CD4-positive, alpha-beta T cell treated with Interleukin-17A for 4 hours (primary cell): ENCODE data around the gene ABLIM3.

Source experiments
- DNase-seq: peaks from one replicate; pipeline ENCODE4 v3.0.0-alpha.2; 2020; ENCODE audit warnings: mixed read lengths

The ABLIM3 gene

DNA sequence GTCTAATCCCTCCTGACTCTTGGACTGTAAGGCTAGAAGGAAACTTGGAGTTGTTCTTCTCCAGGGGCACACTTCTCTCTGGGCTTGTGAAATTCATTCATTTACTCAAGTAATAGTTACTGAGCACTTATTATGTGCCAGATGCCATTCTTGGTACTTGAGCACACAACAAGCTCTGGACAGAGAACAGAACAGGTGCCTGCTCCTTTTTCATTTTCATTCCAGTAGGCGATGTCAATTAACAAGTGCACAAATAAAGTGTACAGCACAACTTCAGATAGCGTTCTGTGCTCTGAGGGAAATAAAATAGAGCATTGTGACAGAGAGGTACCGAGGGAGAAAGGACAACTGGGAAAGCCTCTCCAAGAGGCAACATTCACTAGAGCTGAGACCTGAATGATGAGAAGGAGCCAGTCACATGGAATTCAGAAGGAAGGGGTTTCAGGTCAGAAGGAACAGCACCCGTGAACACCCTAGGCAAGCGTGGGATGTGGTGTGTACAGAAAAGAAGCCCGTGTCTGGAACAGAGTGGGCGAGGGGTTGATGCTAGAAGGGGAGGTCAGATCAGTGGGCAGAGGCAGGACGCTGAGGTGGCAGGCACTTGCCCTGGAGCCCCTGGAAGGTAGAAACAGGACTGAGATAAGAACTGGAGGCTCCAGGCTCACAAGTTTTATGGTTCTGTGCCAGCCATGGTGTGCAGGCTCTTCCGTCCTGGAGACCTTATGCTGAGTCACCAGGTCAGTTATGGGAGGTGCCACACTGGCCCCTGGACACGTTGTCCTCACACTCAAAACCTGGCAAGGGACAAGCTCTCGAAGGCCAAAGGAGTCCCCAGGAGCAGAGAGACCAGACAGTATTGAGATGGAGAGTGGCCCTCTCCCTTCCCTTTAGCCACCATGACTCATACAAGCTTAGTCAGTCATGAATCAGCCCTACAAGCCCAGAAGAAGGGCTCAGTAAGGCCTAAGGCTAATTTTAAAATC is 7.2 kb upstream of the ABLIM3 start:
- DNase-seq: no peak

DNA sequence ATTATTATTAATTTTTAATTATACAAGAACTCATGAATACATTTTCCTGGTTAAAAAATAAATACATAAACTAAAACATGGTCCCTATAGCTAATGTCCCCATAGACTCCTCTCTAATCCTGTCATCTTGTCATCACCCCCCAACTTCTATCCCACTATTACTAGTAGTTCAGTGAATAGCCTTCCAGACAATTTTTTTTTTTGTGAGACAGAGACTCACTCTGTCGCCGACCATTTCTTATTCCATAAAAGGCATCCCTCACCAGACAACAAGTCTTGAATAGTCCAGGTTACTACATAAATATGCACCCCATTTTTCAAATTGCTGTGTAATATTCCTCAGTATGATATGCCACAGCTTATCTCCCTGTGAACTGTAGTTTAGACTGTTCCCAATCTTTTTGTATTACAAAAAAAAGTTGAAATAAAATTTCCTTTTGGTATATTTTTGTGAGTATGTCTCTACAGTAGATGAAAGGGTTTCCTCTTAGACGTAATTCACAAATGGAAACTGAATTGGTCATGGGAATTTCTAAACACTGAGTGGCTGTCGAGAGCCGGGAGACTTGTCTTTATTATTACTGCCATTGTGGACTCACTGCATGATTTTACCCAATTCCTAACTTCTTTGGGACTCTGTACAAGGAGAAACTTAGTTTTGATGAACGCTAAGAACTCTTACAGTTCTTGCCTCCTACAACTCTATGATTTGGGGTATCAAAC is 6.4 kb upstream of the ABLIM3 start:
- DNase-seq: no peak

DNA sequence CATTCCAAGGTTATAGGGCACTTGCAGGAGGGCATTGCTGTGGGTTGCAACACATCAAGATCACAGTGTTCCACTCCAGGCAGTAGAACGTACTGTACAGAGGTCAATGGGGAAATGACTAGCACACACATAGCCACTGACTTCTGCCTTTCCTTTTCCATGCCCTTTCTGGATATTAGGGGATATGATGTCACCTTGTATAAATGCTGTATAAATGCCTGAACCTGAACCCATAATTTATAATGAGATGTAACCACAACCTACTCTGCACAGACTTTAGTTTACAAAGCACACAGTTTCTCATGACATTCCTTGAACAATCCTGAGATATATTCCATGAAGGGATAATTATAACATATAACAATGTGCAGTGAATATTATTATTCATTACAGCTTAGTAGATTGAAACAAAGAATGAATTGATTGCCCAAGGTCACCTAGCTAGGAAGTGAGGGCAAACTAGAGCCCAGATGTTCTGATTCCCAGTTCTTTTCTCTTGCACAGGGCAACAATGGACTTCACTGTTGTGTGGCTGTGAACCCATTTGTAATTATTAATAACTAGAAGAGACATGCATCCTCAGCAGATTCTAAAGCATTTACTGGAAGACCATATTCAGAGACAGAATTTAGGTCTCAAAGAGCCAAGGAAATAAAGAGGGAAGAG is 5.6 kb upstream of the ABLIM3 start:
- no peak for DNase-seq

DNA sequence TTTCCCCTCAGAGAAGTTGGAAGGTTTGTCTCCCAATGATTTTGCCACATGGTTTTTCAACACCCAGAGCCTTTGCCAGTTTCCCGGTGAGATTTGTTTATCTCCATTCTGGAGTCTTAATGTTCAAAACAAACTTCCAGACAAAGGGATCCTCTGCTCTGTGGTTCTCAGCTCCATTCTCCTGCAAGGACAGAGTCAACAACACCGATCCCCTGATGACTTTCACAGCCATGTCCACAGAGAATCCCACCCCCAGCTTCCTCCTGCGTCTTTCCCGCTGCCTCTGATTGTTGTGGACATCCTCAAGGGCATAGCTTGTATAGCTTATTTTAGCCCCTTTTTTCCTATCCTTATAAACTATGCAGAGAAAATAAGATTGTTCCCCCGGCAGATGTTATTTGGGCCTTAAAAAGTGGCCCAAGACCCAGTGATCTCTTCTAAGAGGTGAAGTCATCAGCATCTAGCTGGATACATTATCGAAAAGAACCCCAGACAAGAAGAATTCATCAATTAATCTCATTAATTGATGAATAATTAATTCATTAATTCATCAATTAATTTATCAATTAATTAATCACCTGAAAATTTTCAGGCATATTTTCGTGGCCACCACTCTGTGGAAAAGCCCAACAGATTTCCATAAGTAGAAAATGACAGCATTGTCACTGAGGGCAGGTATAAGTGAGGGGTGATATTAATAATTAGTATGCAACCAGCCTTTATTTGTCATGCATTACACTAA is 2.9 kb upstream of the ABLIM3 start:
- no peak for DNase-seq

GRCh38 chr5:149140197-149141002 is 893 bp upstream of the ABLIM3 start:
- no peak for DNase-seq

DNA sequence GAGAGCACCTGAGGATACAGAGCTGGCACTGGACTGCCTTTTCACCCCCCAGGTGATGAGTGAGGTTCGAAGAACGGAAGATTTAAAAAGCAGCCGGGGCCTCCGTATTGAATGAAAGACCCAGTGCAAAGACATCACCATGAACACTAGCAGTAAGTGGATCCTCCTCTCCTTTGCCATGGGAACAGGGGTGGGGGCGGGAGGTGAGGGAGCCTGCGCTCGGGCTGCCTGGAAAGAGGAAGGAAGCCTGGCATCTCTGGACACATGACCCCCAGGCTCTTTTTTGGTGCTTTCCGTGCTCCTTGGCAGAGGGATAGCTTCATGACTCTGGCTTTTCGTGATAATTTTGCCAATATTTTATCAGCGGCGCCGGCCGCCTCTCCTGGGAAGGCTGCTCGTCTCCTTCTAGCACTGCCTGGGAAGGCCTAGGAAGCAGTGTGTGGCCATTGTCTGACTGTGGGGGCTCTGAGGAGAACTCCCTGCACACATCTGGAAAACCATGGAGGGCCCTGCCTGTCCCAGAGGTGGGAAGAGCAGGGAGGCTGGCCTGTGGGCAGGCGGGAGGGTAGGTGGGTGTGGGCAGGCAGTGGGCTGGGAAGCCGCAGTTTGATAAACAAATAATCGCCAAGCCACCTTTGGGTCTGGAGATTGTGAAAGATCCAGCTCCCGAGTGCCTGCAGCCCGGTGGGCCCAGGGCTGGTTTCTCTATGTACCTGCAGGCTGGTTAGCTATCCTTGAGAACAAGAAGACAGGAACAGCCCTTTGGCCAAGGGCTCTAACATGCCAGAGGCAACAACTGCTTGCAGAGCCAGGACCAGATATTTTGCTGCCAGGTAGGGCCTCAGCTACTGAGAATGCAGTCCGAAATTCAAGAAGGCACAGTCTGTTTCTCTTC is 911 bp downstream of the ABLIM3 start:
- DNase-seq: no peak

- no peak for DNase-seq
Observed at GRCh38 chr5:149143470-149143869, 2.2 kb downstream of the ABLIM3 start.

GRCh38 chr5:149144637-149145036 is 3.3 kb downstream of the ABLIM3 start:
- no peak for DNase-seq

- no peak for DNase-seq
Observed at GRCh38 chr5:149145138-149145537, 3.8 kb downstream of the ABLIM3 start.

GRCh38 chr5:149147676-149148075 is 6.4 kb downstream of the ABLIM3 start:
- DNase-seq: no peak

GRCh38 chr5:149149942-149150341 is 8.6 kb downstream of the ABLIM3 start:
- no peak for DNase-seq

DNA sequence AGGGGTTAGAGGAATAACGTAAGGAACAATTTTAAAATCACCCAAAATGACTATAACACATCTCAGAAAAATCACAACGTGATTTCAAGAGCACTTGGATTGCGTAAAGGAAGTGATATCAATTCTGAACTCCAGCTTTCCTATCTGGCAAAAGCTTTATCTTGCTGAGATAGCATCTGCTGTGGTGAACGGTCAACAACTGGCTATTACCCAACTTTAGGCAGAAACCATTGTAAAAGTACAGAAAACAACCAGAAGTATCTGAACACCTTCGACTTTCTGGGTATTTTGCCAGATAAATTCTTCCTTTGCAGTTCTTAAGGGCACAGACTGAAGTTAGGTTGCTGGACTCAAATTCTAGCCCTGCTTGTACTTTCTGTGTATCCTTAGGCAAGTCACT is 9.2 kb downstream of the ABLIM3 start:
- DNase-seq: no peak

DNA sequence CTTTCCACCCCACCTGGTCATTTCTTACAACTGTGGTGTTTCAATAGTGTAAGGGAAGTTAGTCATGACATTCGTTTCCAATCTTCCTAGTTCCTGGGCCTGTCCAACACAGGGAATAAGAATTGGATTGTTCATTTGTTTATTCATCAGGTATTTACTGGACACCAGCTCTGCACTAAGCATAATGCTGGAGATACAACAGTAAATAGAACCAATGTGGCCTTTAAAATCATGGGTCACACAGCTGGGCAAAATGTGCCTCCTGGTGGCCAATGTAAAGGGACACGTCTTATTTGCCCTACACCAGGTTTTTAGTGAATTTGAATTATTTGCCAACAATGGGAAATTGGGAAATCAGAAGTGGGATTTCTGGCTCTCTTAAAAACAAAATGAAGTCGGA is 10.4 kb downstream of the ABLIM3 start:
- no peak for DNase-seq

DNA sequence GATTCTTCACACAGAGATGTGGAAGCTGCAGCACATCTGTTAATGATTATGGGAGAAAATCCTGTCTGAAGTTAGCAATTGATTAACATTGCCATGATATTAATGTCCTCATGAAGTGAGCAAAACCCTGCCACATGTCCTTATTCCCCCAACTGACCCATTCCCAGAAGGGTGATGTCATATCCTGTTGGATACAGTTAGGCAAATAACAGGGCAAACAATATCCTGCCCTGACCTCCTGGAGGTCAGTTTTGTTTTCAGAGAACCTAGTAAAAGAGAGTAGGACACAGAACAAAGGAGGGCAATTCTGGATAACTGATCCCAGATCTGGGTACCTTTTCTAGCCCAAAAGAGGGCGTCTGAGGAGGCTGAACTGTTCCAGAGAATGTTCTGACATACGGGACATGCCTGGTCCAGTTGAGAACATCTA is 11.0 kb downstream of the ABLIM3 start:
- DNase-seq: no peak

GRCh38 chr5:149153193-149153750 is 12.0 kb downstream of the ABLIM3 start:
- no peak for DNase-seq

- DNase-seq: no peak
Observed at GRCh38 chr5:149153751-149154610, 12.7 kb downstream of the ABLIM3 start.

- no peak for DNase-seq
Observed at GRCh38 chr5:149154650-149155049, 13.4 kb downstream of the ABLIM3 start.

- DNase-seq: no peak
Observed at GRCh38 chr5:149156435-149157083, 15.3 kb downstream of the ABLIM3 start.

DNA sequence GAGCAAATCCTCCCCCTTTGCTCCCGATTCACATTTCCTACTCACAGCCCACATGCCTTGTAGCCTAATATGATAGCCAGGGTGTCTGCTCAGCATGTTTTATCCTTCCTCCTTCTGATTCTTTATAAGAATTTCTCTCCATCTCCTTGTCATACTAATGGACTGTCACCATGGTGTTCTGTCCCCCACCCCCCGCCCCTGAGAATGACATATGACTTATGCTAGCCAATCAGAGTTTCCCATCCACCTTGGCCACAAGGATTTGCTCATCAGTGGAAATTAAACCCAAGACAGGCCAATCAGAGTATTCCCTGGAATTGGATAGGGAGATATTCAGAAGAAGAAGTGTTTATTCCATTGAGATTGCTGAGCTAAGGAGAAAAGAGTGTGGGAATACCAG is 16.0 kb downstream of the ABLIM3 start:
- DNase-seq: no peak
